ENCODE data around the gene CDK18. TPM values are rescaled to one million over a fixed set of nuclear protein-coding genes. Genes with fewer than 3 reads are reported as not detected.

CDK18 gene
- total RNA-seq, 4 donors from 2014 or later, result 4.8 to 12.9 (median 9.9) TPM

GRCh38 chr1:205571747-205572146, 67.3 kb downstream of the CDK18 start:
- Histone ChIP-seq H3K36me3 (no peaks in the 10 kb centered on the region), H3K27ac (replicated peaks in 1 of 4) (no peak overlapping the region), H3K4me1 (peaks cover 5 to 14% (median 13%) of the 10 kb centered on the region in 4 donors), H3K9me3 (no peaks in the 10 kb centered on the region), H3K4me3 (no peak overlapping the region), H3K27me3 (peaks cover 0 to 70% (median 19%) of the 10 kb centered on the region in 4 donors)
- no peak for DNase-seq (ENCODE audit: extremely low spot score)
- whole genome bisulfite sequencing, result 68% methylated on average over 4 of the region's 4 CpGs
- intact Hi-C loops (cut with DNase I), result no loop called here
- TF ChIP-seq CTCF (IDR thresholded peaks at IDR 0.05) (no peak), EP300 (IDR thresholded peaks at IDR 0.05) (no peak), POLR2A (IDR thresholded peaks at IDR 0.05; ENCODE audit: low read depth) (no peak), POLR2AphosphoS5 (IDR thresholded peaks at IDR 0.05) (no peak)

- H3K4me1 ChIP-seq, result peaks cover 5 to 14% (median 13%) of the 10 kb centered on the region in 4 donors
- WGBS, result 50% methylated on average over 1 of the region's 1 CpG
- TF ChIP-seq POLR2A (IDR thresholded peaks at IDR 0.05; ENCODE audit: low read depth) (no peak), CTCF (IDR thresholded peaks at IDR 0.05) (no peak), POLR2AphosphoS5 (IDR thresholded peaks at IDR 0.05) (no peak), EP300 (IDR thresholded peaks at IDR 0.05) (no peak)
- DNase-seq (ENCODE audit: extremely low spot score), result no peak
- peaks cover 0 to 66% (median 17%) of the 10 kb centered on the region in 4 donors for H3K27me3 ChIP-seq
- no peak overlapping the region for H3K27ac ChIP-seq (replicated peaks in 1 of 4)
- H3K36me3 ChIP-seq, result no peaks in the 10 kb centered on the region
- H3K4me3 ChIP-seq, result no peak overlapping the region
- H3K9me3 ChIP-seq, result no peaks in the 10 kb centered on the region
- intact Hi-C loops (cut with DNase I), result no loop called here
Measured at GRCh38 chr1:205572421-205572820, 68.0 kb downstream of the CDK18 start.

- Histone ChIP-seq H3K36me3 (no peaks in the 10 kb centered on the region), H3K27ac (replicated peaks in 1 of 4) (no peak overlapping the region), H3K9me3 (no peaks in the 10 kb centered on the region), H3K27me3 (peaks cover 0 to 49% (median 0%) of the 10 kb centered on the region in 4 donors), H3K4me3 (no peak overlapping the region), H3K4me1 (no peaks in the 10 kb centered on the region)
- TF ChIP-seq EP300 (IDR thresholded peaks at IDR 0.05) (no peak), CTCF (IDR thresholded peaks at IDR 0.05) (no peak), POLR2A (IDR thresholded peaks at IDR 0.05; ENCODE audit: low read depth) (no peak), POLR2AphosphoS5 (IDR thresholded peaks at IDR 0.05) (no peak)
- intact Hi-C loops (cut with DNase I), result no loop called here
- no peak for DNase-seq (ENCODE audit: extremely low spot score)
- WGBS, result 50% methylated on average over 1 of the region's 1 CpG
Measured at GRCh38 chr1:205575294-205575885, 70.9 kb downstream of the CDK18 start.

GRCh38 chr1:205576011-205576410, 71.5 kb downstream of the CDK18 start:
- no peak overlapping the region for H3K27ac ChIP-seq (replicated peaks in 1 of 4)
- intact Hi-C loops (cut with DNase I), result no loop called here
- no peak overlapping the region for H3K4me3 ChIP-seq
- H3K27me3 ChIP-seq, result peaks cover 0 to 54% (median 0%) of the 10 kb centered on the region in 4 donors
- H3K4me1 ChIP-seq, result no peaks in the 10 kb centered on the region
- WGBS, result 87% methylated on average over 3 of the region's 3 CpGs
- no peaks in the 10 kb centered on the region for H3K9me3 ChIP-seq
- TF ChIP-seq EP300 (IDR thresholded peaks at IDR 0.05), result no peak
- TF ChIP-seq POLR2AphosphoS5 (IDR thresholded peaks at IDR 0.05), result no peak
- TF ChIP-seq CTCF (IDR thresholded peaks at IDR 0.05), result no peak
- TF ChIP-seq POLR2A (IDR thresholded peaks at IDR 0.05; ENCODE audit: low read depth), result no peak
- H3K36me3 ChIP-seq, result no peaks in the 10 kb centered on the region
- DNase-seq (ENCODE audit: extremely low spot score), result no peak
